GM18519 (cell line): Measurements from ENCODE around the gene ZSWIM3.
"Not testable (repeated sequence)": the region's sequence is repeated elsewhere in the genome, so short reads cannot be mapped to it uniquely, and the experiment has no call there.

ENCODE experiments used
- ATAC-seq: cut with Tn5 transposase; IDR thresholded peaks from one replicate; pipeline ENCODE4 v1.9.1; 2021; ENCODE audit warnings: mild to moderate bottlenecking, moderate library complexity; ENCODE audit not compliant: unreplicated experiment, low FRiP score

The ZSWIM3 gene

GRCh38 chr20:45857114-45857881 is at the start of gene ZSWIM3, which contains the start of gene ACOT8:
Gene ZSWIM3 (plus strand): TSS chr20:45857614. CDS start chr20:45857826, 212 bp downstream.
Gene ACOT8 (minus strand): TSS chr20:45857392. CDS start chr20:45857315, 77 bp downstream.
- peak; percentile 90 for ATAC-seq

- ATAC-seq: no peak
Measured at GRCh38 chr20:45810191-45810970, 47.0 kb upstream of the ZSWIM3 start.

GRCh38 chr20:45812157-45813005 is 45.0 kb upstream of the ZSWIM3 start, which contains the start of gene UBE2C:
Gene UBE2C (plus strand): TSS chr20:45812644. CDS start chr20:45812696, 52 bp downstream.
- peak; percentile 98 for ATAC-seq

- no peak for ATAC-seq
Measured at GRCh38 chr20:45813006-45813340, 44.4 kb upstream of the ZSWIM3 start.

- ATAC-seq: no peak
Measured at GRCh38 chr20:45813489-45813888, 43.9 kb upstream of the ZSWIM3 start.

GRCh38 chr20:45814314-45814713 is 43.1 kb upstream of the ZSWIM3 start:
- no peak for ATAC-seq

GRCh38 chr20:45816951-45817350 is 40.5 kb upstream of the ZSWIM3 start:
- ATAC-seq: no peak

GRCh38 chr20:45817376-45818194 is 39.8 kb upstream of the ZSWIM3 start:
- ATAC-seq: no peak

- no peak for ATAC-seq
Measured at GRCh38 chr20:45818239-45818638, 39.2 kb upstream of the ZSWIM3 start.

GRCh38 chr20:45819466-45819865 is 37.9 kb upstream of the ZSWIM3 start:
- ATAC-seq: no peak

GRCh38 chr20:45821947-45822346 is 35.5 kb upstream of the ZSWIM3 start:
- no peak for ATAC-seq

GRCh38 chr20:45822857-45823256 is 34.6 kb upstream of the ZSWIM3 start:
- no peak for ATAC-seq

GRCh38 chr20:45823949-45824835 is 33.2 kb upstream of the ZSWIM3 start:
- ATAC-seq: no peak

- no peak for ATAC-seq
Measured at GRCh38 chr20:45826381-45827019, 30.9 kb upstream of the ZSWIM3 start.

GRCh38 chr20:45827030-45827652 is 30.3 kb upstream of the ZSWIM3 start, which contains the start of gene TNNC2:
Gene TNNC2 (minus strand): TSS chr20:45827312. CDS start chr20:45827248, 64 bp downstream.
- ATAC-seq: no peak

- ATAC-seq: no peak
Measured at GRCh38 chr20:45827712-45828111, 29.7 kb upstream of the ZSWIM3 start.

- ATAC-seq: no peak
Measured at GRCh38 chr20:45828589-45828988, 28.8 kb upstream of the ZSWIM3 start.

- ATAC-seq: not testable (repeated sequence)
Measured at GRCh38 chr20:45829673-45830106, 27.7 kb upstream of the ZSWIM3 start.
